ENCODE measurements around the gene ARL4D.
"Not testable (repeated sequence)": the region's sequence is repeated elsewhere in the genome, so short reads cannot be mapped to it uniquely, and the experiment has no call there.

ARL4D gene

DNA sequence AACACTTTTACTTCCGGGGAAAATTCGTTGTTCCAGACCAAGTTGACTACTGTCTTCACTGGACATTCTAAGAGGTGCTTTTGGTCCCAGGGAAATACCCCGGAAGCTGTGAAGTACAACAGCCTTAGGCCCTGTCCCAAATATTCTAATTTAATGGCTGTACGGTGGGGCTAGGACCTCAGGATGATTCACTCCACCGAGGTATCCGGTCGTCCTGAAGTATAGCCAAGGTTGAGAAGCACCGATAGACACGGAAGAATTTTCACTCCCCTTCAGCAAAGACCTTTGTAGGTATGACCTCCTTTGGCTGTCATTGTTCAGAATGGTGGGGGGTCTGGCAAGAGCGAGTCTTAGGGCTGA is 34.9 kb upstream of the ARL4D start:
- peaks cover 78% of the 10 kb centered on the region for H3K4me1 Mint-ChIP-seq (ENCODE audit: low read depth)
- no peaks in the 10 kb centered on the region for H3K36me3 Mint-ChIP-seq (ENCODE audit: low read depth)
- H3K4me3 Mint-ChIP-seq = no peak overlapping the region
- no peaks in the 10 kb centered on the region for H3K27me3 Mint-ChIP-seq
- H3K27ac Mint-ChIP-seq = no peak overlapping the region
- H3K9me3 Mint-ChIP-seq = no peaks in the 10 kb centered on the region
- no peak for DNase-seq

- Mint-ChIP-seq H3K36me3 (ENCODE audit: low read depth) (peaks cover 2% of the 10 kb centered on the region), H3K4me1 (ENCODE audit: low read depth) (peaks cover 75% of the 10 kb centered on the region), H3K27ac (no peak overlapping the region), H3K9me3 (no peaks in the 10 kb centered on the region), H3K27me3 (no peaks in the 10 kb centered on the region), H3K4me3 (no peak overlapping the region)
- DNase-seq = no peak
These were observed 33.4 kb upstream of the ARL4D start for GRCh38 chr17:43365356-43365755.

- H3K36me3 Mint-ChIP-seq (ENCODE audit: low read depth); H3K27me3 Mint-ChIP-seq; H3K4me3 Mint-ChIP-seq; DNase-seq; H3K9me3 Mint-ChIP-seq: not testable (repeated sequence)
- Mint-ChIP-seq H3K4me1 (ENCODE audit: low read depth) (peaks cover 73% of the 10 kb centered on the region), H3K27ac (peak overlapping the region; percentile 100)
These were observed 32.9 kb upstream of the ARL4D start for GRCh38 chr17:43365921-43366320.

- Mint-ChIP-seq H3K27me3 (no peaks in the 10 kb centered on the region), H3K4me1 (ENCODE audit: low read depth) (peaks cover 72% of the 10 kb centered on the region), H3K9me3 (no peaks in the 10 kb centered on the region), H3K4me3 (peak overlapping the region; percentile 81), H3K27ac (peak overlapping the region; percentile 100), H3K36me3 (ENCODE audit: low read depth) (peaks cover 2% of the 10 kb centered on the region)
- DNase-seq = peak; percentile 43
These were observed 31.7 kb upstream of the ARL4D start for GRCh38 chr17:43366891-43367736.

DNA sequence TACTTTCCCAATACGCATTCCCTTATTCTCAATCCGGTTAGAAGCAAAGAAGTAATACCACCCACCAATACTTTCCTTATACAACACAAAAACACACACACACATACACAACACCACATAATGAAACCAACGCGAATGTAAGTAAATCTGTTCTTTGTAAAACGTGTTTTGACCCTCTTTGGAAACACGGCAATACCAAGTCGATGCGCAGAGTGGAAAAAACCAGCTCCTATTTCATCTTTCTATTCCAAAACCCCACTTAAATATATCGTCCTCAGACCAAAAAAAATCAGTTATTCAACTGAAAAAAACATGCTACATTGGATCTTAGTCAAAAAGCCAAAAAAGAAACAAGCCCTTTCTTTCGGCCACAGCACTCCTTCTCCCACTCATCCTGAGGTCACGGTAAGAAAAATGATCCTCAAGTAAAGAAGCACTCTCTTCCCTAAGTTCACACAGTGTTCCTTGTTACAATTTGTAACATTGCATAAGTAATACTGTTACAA is 31.0 kb upstream of the ARL4D start:
- Mint-ChIP-seq H3K4me3 (peak overlapping the region; percentile 81), H3K4me1 (ENCODE audit: low read depth) (peaks cover 72% of the 10 kb centered on the region), H3K27ac (peak overlapping the region; percentile 100), H3K36me3 (ENCODE audit: low read depth) (peaks cover 2% of the 10 kb centered on the region), H3K27me3 (no peaks in the 10 kb centered on the region), H3K9me3 (no peaks in the 10 kb centered on the region)
- DNase-seq = no peak

DNA sequence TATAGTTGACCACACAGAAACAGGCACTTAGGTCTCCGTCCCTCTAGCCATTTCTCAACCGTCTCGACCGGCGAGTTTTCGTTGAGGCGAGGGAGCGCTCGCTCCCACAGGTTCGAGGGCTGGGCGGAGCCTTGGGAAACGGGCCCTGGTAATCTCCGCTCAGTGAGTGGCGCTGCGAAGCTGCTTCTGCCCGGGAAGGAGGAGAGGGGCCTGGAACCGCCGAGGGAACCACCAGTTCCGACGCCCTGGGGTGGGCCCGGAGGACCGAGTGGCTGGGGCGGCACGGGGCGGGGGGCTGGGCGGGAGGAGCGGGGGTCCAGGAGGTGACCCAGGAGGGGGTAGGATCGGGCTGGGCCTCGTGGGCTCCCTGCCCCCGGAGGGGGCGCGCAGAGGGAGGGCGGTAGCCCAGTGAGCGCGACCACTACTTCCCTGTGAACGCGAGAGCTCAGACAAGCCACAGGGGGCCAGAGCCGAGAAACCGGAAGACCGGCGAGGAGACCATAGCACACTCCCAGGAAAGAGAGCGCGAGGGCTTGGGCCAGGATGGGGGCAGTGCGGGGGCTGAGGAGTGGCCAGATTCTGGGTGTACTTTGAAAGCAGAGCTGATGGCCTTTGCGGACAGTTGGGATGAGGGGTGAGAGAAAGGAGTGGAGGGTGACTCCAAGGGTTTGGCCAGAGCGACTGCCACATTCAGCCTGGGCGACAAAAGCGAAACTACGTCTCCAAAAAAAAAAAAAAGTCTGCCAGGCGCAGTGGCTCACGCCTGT is 29.9 kb upstream of the ARL4D start:
- Mint-ChIP-seq H3K27me3 (no peaks in the 10 kb centered on the region), H3K4me3 (peak overlapping the region; percentile 81), H3K9me3 (no peaks in the 10 kb centered on the region), H3K4me1 (ENCODE audit: low read depth) (peaks cover 63% of the 10 kb centered on the region), H3K27ac (peak overlapping the region; percentile 100), H3K36me3 (ENCODE audit: low read depth) (peaks cover 2% of the 10 kb centered on the region)
- DNase-seq = peak; percentile 82

- no peaks in the 10 kb centered on the region for H3K9me3 Mint-ChIP-seq
- peak overlapping the region; percentile 100 for H3K27ac Mint-ChIP-seq
- H3K36me3 Mint-ChIP-seq (ENCODE audit: low read depth) = peaks cover 2% of the 10 kb centered on the region
- H3K27me3 Mint-ChIP-seq = no peaks in the 10 kb centered on the region
- peaks cover 58% of the 10 kb centered on the region for H3K4me1 Mint-ChIP-seq (ENCODE audit: low read depth)
- peak overlapping the region; percentile 81 for H3K4me3 Mint-ChIP-seq
- no peak for DNase-seq
These were observed 28.8 kb upstream of the ARL4D start for GRCh38 chr17:43369986-43370385.

- no peak for DNase-seq
- peaks cover 49% of the 10 kb centered on the region for H3K4me1 Mint-ChIP-seq (ENCODE audit: low read depth)
These were observed 27.5 kb upstream of the ARL4D start for GRCh38 chr17:43371227-43371821.

GRCh38 chr17:43372273-43372911 is 26.4 kb upstream of the ARL4D start:
- Mint-ChIP-seq H3K4me3 (no peak overlapping the region), H3K4me1 (ENCODE audit: low read depth) (peaks cover 39% of the 10 kb centered on the region), H3K9me3 (no peaks in the 10 kb centered on the region), H3K36me3 (ENCODE audit: low read depth) (peaks cover 2% of the 10 kb centered on the region), H3K27ac (no peak overlapping the region), H3K27me3 (no peaks in the 10 kb centered on the region)
- DNase-seq = no peak

More at GRCh38 chr17:43371227-43371821, 27.5 kb upstream of the ARL4D start:
- Mint-ChIP-seq H3K27ac (peak overlapping the region; percentile 56), H3K4me3 (no peak overlapping the region), H3K9me3 (no peaks in the 10 kb centered on the region), H3K27me3 (no peaks in the 10 kb centered on the region), H3K36me3 (ENCODE audit: low read depth) (peaks cover 2% of the 10 kb centered on the region)

DNA sequence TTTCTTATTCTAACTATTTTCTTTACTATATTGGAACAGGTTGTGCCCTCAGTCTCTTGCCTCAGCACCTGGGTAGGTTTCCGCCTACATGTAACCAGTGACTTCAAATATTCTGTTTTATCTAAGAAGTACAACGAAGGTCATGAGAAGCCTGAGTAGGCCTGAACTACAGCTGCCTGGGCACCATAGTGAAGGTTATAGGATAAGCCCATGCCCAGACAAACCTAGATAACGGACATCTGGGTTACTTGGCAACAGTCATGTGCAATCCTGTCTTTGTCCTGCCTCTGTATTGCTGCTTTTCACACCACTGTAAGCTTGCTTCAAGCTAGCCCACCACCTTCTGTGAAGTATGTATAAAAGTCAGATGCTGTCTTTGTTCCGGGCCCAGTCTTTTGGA is 25.4 kb upstream of the ARL4D start:
- H3K4me3 Mint-ChIP-seq = no peak overlapping the region
- peaks cover 2% of the 10 kb centered on the region for H3K36me3 Mint-ChIP-seq (ENCODE audit: low read depth)
- no peak overlapping the region for H3K27ac Mint-ChIP-seq
- H3K27me3 Mint-ChIP-seq = no peaks in the 10 kb centered on the region
- no peak for DNase-seq
- H3K9me3 Mint-ChIP-seq = no peaks in the 10 kb centered on the region
- H3K4me1 Mint-ChIP-seq (ENCODE audit: low read depth) = peaks cover 29% of the 10 kb centered on the region

DNA sequence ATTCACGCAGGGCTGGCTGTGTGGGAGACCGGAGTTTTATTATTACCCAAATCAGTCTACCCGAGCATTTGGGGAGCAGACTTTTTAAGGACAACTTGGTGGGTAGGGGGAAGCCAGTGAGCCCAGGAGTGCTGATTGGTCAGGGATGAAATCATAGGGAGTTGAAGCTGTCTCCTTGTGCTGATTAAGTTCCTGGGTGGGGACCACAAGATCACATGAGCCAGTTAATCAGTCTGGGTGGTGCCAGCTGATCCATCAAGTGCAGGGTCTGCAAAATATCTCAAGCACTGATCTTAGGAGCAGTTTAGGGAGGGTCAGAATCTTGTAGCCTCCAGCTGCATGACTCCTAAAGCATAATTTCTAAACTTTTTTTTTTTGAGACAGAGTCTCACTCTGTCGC is 22.9 kb upstream of the ARL4D start:
- not testable (repeated sequence) for H3K9me3 Mint-ChIP-seq; H3K27ac Mint-ChIP-seq; H3K27me3 Mint-ChIP-seq; H3K36me3 Mint-ChIP-seq (ENCODE audit: low read depth); H3K4me3 Mint-ChIP-seq; DNase-seq
- peaks cover 14% of the 10 kb centered on the region for H3K4me1 Mint-ChIP-seq (ENCODE audit: low read depth)

DNA sequence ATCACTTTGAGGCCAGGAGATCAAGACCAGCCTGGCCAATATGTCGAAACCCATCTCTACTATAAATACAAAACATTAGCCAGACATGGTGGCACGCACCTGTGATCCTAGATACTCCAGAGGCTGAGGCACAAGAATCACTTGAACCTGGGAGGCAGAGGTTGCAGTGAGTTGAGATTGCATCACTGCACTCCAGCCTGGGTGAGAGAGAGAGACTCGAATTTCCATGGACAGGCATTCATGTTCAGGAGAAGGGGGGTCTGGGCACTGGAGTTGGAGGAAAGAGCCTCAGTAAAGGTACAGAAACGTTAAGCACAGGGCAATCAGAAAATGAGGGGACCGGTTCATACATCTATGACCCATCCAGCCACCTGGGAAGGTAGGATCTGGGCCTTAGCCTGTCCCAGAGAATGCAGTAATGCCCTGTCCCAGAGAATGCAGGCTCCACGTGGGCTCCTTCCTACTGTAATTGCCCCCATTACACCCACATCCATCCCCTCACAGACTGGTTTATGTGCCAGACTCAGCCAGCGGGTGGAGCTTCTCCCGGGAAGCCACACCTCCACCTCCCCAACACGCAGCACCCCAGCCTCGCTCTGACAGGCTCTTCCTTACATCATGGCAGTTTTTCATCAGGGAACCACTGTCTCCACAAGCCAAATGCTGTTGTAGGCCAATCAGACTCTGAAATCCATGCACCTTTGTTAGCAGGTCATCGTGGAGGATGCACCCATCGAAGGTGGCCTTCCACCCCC is 21.6 kb upstream of the ARL4D start:
- Mint-ChIP-seq H3K9me3 (peaks cover 10% of the 10 kb centered on the region), H3K27ac (no peak overlapping the region), H3K36me3 (ENCODE audit: low read depth) (peaks cover 5% of the 10 kb centered on the region), H3K4me1 (ENCODE audit: low read depth) (peaks cover 4% of the 10 kb centered on the region), H3K4me3 (no peak overlapping the region), H3K27me3 (no peaks in the 10 kb centered on the region)
- no peak for DNase-seq

DNA sequence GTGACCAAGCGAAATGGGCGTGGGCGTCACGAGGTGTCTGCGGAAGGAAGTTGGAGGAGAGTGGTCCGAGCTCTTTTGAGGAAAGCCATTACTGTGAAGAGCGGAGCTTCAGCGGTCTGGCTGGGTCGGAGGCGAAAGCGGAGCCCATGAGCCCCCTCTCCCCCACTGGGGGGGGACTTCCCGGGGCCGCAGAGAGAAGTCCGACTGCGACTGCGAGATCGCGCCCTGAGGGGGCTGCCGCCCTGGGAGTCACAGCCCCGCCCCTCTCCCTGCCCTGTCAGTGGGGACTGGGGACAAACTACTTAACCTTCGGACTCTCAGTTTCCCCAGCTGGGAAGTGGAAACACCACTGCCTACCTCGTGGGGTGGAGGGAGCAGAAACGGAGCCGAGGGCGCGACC is 20.0 kb upstream of the ARL4D start:
- Mint-ChIP-seq H3K36me3 (ENCODE audit: low read depth) (peaks cover 5% of the 10 kb centered on the region), H3K27ac (no peak overlapping the region), H3K27me3 (no peaks in the 10 kb centered on the region), H3K4me3 (no peak overlapping the region), H3K9me3 (peaks cover 10% of the 10 kb centered on the region), H3K4me1 (ENCODE audit: low read depth) (no peaks in the 10 kb centered on the region)
- DNase-seq = no peak

DNA sequence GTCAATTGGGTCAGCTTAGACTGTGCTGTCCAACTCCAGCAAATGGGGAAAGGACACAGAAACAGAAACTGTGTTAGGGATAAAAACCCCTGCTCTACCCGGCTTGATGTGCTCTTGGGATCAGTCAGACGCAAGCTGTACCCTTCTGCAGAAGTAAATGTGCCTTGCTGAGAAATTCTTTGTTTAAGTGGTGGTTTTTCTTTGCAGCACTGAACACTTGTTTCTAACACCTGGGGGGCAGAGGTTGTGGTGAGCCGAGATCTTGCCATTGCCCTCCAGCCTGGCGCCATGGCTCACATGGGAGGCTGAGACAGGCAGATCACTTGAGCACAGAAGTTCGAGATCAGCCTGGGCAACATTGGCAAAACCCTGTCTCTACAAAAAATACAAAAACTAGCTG is 18.5 kb upstream of the ARL4D start:
- Mint-ChIP-seq H3K4me3 (no peak overlapping the region), H3K36me3 (ENCODE audit: low read depth) (peaks cover 5% of the 10 kb centered on the region), H3K27me3 (no peaks in the 10 kb centered on the region), H3K9me3 (peaks cover 10% of the 10 kb centered on the region), H3K4me1 (ENCODE audit: low read depth) (no peaks in the 10 kb centered on the region), H3K27ac (no peak overlapping the region)
- DNase-seq = no peak
